Mesothelial cell of epicardium (in vitro differentiated cells): ENCODE data around the gene BCAS1. TPM values are rescaled to one million over a fixed set of nuclear protein-coding genes. Genes with fewer than 3 reads are reported as not detected.

ENCODE experiments used
- DNase-seq, 2 experiments: peaks; one replicate each; pipeline ENCODE4 v3.0.0; 2021; ENCODE audit warnings: low spot score in 2 of 2; ENCODE audit not compliant: unreplicated experiment in 2 of 2
- H3K27ac Mint-ChIP-seq: 2 replicates; pipeline ENCODE4 v1.8.0; 2021; ENCODE audit warnings: mixed read lengths
- H3K27me3 Mint-ChIP-seq: 2 replicates; pipeline ENCODE4 v1.8.0; 2021; ENCODE audit warnings: low read depth, mixed read lengths
- H3K36me3 Mint-ChIP-seq: 2 replicates; pipeline ENCODE4 v1.8.0; 2021; ENCODE audit warnings: mixed read lengths
- H3K4me1 Mint-ChIP-seq: 2 replicates; pipeline ENCODE4 v1.8.0; 2021; ENCODE audit warnings: mixed read lengths
- H3K4me3 Mint-ChIP-seq: 2 replicates; pipeline ENCODE4 v1.8.0; 2021; ENCODE audit warnings: mild to moderate bottlenecking, moderate library complexity, mixed read lengths
- H3K9me3 Mint-ChIP-seq: 2 replicates; pipeline ENCODE4 v1.8.0; 2021; ENCODE audit warnings: mixed read lengths
- total RNA-seq: library from RNA; stranded (reverse); gene quantifications from 3 replicates; pipeline ENCODE4 v1.2.1, GENCODE V29; 2021
- TF ChIP-seq, protein P1 (sequence below): fragments of 200-600 bp; sonication (generic); IDR thresholded peaks from one replicate; pipeline ENCODE4 v1.5.0; 2021; ENCODE audit warnings: antibody characterized with exemption; ENCODE audit not compliant: unreplicated experiment

Gene BCAS1
- total RNA-seq, 1 donor from 2014 or later = 0.20 TPM

DNA sequence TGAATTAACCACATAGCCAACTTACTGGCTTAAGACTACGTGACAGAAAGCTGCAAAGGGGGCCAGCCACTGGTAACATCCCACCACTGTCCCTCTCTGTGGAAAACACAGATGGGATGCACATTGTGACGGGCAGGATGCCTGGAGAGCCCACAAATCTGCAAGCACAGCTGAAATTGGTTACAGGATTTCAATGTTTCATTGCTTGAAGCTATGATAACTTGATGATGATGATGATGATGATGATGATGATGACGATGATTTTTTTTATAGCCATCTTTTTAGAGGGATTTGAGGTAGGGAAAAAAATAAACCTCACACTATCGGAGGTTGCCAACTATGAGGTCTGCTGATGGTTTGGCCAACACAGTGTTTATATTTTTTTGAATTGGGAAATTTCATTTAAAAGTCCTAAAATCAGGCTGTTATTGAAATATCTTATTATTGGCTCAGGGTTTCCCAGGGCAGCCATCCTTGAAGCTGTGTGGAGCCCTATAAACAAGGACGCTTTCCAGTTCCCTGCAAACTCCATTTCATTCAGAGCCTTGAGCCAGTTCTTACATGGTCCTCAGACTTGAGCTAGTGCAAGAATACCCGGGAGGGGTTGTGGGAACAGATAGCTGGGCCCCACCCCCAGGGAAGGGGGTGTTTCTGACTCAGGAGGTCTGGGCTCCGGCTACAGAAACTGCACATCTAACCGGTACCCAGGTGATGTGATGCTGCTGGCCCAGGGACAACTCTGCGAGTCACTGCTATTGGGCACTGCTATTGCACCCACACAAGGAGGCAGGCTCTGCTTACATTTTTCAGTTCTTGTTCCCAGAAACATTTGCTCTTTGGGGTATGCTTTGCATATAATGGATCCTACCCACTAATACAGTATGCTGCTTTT is 27.1 kb downstream of the BCAS1 start:
- H3K9me3 Mint-ChIP-seq = peaks cover 3% of the 10 kb centered on the region

DNA sequence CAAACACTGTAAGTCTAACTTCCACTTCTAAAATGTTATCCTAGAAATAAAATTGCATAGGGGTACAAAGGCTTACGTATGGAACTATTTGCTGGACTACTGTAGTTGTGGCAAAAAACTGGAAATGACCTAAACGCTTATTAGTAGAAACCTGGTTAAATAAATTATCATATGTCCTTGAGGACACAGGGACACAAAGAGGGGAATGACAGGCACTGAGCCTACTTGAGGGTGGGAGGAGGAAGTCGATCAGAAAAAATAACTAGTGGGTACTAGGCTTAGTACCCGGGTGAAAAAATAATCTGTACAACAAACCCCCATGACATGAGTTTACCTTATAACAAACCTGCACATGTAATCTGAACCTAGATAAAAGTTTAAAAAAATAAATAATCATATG is 28.4 kb downstream of the BCAS1 start:
- Mint-ChIP-seq H3K9me3 (peaks cover 3% of the 10 kb centered on the region), H3K27ac (no peak overlapping the region), H3K27me3 (peaks cover 3% of the 10 kb centered on the region), H3K4me3 (no peak overlapping the region), H3K4me1 (no peaks in the 10 kb centered on the region), H3K36me3 (no peaks in the 10 kb centered on the region)
- TF ChIP-seq, protein P1, sequence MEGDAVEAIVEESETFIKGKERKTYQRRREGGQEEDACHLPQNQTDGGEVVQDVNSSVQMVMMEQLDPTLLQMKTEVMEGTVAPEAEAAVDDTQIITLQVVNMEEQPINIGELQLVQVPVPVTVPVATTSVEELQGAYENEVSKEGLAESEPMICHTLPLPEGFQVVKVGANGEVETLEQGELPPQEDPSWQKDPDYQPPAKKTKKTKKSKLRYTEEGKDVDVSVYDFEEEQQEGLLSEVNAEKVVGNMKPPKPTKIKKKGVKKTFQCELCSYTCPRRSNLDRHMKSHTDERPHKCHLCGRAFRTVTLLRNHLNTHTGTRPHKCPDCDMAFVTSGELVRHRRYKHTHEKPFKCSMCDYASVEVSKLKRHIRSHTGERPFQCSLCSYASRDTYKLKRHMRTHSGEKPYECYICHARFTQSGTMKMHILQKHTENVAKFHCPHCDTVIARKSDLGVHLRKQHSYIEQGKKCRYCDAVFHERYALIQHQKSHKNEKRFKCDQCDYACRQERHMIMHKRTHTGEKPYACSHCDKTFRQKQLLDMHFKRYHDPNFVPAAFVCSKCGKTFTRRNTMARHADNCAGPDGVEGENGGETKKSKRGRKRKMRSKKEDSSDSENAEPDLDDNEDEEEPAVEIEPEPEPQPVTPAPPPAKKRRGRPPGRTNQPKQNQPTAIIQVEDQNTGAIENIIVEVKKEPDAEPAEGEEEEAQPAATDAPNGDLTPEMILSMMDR = no peak
- DNase-seq = no peak

More for the DNA sequence above, 27.1 kb downstream of the BCAS1 start:
- TF ChIP-seq, protein P1 = no peak
- DNase-seq = no peak
- no peak overlapping the region for H3K4me3 Mint-ChIP-seq
- peaks cover 3% of the 10 kb centered on the region for H3K27me3 Mint-ChIP-seq
- no peaks in the 10 kb centered on the region for H3K36me3 Mint-ChIP-seq
- H3K27ac Mint-ChIP-seq = no peak overlapping the region
- H3K4me1 Mint-ChIP-seq = no peaks in the 10 kb centered on the region

DNA sequence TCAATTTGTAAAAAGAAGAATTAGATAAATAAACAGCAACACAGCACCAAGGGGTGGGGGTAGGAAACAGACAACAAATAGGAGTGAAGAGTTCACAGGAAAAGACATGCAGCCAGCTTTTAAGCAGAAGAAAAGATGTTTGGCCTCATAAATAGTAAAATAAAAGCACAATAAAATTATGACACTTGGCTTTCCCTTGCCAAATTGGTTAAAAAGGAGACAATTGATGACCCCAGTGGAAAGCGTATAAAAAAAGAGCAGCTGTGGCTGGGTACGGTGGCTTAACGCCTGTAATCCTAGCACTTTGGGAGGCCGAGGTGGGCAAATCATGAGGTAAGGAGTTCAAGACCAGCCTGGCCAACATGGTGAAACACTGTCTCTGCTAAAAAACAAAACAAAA is 29.1 kb downstream of the BCAS1 start:
- H3K27ac Mint-ChIP-seq = no peak overlapping the region
- no peaks in the 10 kb centered on the region for H3K4me1 Mint-ChIP-seq
- no peak overlapping the region for H3K4me3 Mint-ChIP-seq
- no peaks in the 10 kb centered on the region for H3K36me3 Mint-ChIP-seq
- H3K9me3 Mint-ChIP-seq = peaks cover 3% of the 10 kb centered on the region
- no peak for DNase-seq
- peaks cover 3% of the 10 kb centered on the region for H3K27me3 Mint-ChIP-seq
- TF ChIP-seq, protein P1 = no peak

DNA sequence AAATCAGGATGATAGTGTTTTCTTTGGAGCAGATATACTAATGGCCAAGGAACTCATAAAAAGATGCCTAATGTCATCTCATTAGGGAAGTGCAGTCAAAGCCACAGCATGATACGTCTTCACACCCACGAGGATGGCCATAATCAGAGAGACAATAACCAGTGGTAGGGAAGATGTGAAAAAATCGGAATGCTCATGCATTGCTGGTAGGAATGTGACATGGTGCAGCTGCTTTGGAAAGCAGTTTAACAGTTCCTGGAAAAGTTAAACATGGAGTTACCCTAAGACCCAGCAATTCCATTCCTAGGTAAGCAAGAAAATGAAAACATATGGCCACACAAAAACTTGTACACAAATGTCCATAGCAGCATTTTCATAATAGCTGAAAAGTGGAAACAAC is 29.9 kb downstream of the BCAS1 start:
- Mint-ChIP-seq H3K9me3 (no peaks in the 10 kb centered on the region), H3K4me3 (no peak overlapping the region), H3K4me1 (no peaks in the 10 kb centered on the region), H3K36me3 (no peaks in the 10 kb centered on the region), H3K27ac (no peak overlapping the region), H3K27me3 (peaks cover 3% of the 10 kb centered on the region)
- TF ChIP-seq, protein P1 = no peak
- no peak for DNase-seq

DNA sequence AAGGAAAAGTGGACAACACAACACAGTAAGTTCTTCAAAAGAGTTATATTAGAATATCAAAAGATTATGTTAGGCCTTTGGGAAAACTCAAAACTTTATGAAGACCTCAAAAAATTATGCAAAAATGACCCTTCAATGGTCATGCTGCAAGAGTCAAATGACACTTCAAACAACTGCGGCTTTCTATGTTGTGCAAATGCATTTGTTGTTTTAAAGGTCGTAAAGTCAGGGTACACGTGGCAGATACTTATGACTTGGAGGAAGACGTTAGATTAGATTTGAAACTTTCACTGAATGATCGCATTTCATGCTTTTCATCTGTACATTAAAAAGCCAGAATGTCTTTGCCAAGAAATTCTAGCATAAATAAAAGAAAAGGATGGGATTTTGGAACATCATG is 31.4 kb downstream of the BCAS1 start:
- TF ChIP-seq, protein P1 = no peak
- no peaks in the 10 kb centered on the region for H3K4me1 Mint-ChIP-seq
- H3K27me3 Mint-ChIP-seq = peaks cover 6% of the 10 kb centered on the region
- H3K9me3 Mint-ChIP-seq = peaks cover 9% of the 10 kb centered on the region
- H3K36me3 Mint-ChIP-seq = no peaks in the 10 kb centered on the region
- H3K27ac Mint-ChIP-seq = no peak overlapping the region
- DNase-seq = no peak
- no peak overlapping the region for H3K4me3 Mint-ChIP-seq
